ENCODE results near the gene GNG3. TPM values are rescaled to one million over a fixed set of nuclear protein-coding genes. Genes with fewer than 3 reads are reported as not detected.
A peak's percentile ranks its signal among the peaks of the same experiment; 100 is the strongest.
"Not testable (repeated sequence)": the region's sequence is repeated elsewhere in the genome, so short reads cannot be mapped to it uniquely, and the experiment has no call there.

The GNG3 gene
- total and polyA plus RNA-seq, 3 experiments from 2014 or later: 0.36 TPM; not detected in 2

DNA sequence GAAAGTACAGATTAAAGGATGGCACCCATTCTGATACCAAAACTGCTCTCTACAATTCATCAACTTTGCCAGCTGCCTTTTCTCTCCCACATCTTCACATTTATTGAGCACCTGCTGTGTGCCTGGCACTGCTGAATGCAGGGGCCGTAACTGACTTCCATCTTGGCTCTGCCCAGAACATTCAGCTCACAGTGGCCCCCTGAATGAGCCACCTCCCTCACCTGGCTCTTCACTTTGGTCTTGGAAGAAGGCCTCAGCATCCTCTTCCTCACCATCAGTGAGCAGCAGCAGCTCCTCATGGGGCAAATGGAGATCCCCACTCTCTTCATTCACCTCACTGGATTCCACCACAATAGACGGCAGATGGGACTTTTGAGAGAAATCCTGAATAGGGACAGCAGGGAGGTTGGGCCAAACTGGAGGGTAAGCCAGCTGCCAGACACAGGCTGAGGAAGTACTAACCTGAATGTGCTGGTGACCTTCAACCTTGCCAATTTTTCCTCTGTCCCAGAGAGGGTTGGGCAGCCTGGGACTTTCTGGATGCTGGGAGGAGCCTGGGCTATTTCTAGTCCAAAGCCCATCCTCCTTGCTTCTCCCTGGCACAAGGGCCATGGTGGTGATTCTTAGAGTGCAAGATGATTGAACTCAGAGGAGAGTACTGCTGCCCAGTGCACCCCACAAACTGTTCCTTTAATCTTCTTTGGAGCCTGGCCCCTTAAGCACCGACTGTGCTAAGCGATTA, 37.9 kb upstream of the GNG3 start:
- DNase-seq: no peak
- peak overlapping the region; percentile 91 for H3K27ac ChIP-seq (ENCODE audit: low read depth, low read length)
- no peak overlapping the region for H3K4me3 ChIP-seq (ENCODE audit: low read length)
- H3K9me3 ChIP-seq (ENCODE audit: low read length): no peaks in the 10 kb centered on the region
- Mint-ChIP-seq H3K4me1 (peaks cover 41 to 75% (median 54%) of the 10 kb centered on the region in 3 donors), H3K27me3 (peaks cover 0 to 4% of the 10 kb centered on the region in 2 donors), H3K36me3 (peaks cover 0 to 55% (median 2%) of the 10 kb centered on the region in 3 donors), H3K9me3 (no peaks in the 10 kb centered on the region), H3K27ac (peak overlapping the region; percentile 5 to 95 (median 89)), H3K4me3 (peak overlapping the region in 6 of 7 donors; percentile 20 to 100 (median 96))
- no peaks in the 10 kb centered on the region for H3K27me3 ChIP-seq (ENCODE audit: insufficient read depth, low read length, poor library complexity, severe bottlenecking)
- ChIA-PET POLR2A (interaction anchor here (0.6 to 3.0 kb wide), 8 partner anchors 16 to 192 kb away, joined by 3 to 56 read pairs (median 4); partner anchors contain the start of genes GANAB, INTS5 and TUT1), CTCF (interaction anchor here (1.7 to 2.9 kb wide), 2 partner anchors 23 to 25 kb away, joined by 4 to 7 read pairs; partner anchors contain the start of gene GANAB)
- peaks cover 43% of the 10 kb centered on the region for H3K4me1 ChIP-seq (ENCODE audit: insufficient read depth, low read length)
- H3K36me3 ChIP-seq (ENCODE audit: insufficient read depth, low read length): peaks cover 13% of the 10 kb centered on the region

DNA sequence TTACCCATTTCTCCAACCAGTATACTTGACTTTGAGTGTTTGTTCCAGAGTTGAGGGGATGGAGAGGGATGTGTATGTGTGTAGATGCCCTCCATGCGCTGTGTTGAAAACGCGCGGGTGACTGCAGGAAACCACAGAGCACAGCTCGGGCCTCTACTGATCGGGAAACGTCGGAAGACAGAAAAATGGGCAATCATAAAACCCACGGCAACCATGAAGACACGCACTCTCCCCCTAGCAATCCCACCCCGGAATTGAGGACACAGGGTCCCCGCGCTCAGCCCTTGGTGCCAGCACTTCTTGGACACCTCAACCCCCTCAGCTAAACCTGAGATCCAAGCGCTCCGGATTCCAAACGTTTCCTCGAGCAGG, 36.3 kb upstream of the GNG3 start:
- H3K27ac ChIP-seq (ENCODE audit: low read depth, low read length): peak overlapping the region; percentile 91
- Mint-ChIP-seq H3K4me1 (peaks cover 40 to 65% (median 57%) of the 10 kb centered on the region in 3 donors), H3K27ac (peak overlapping the region; percentile 83 to 98 (median 97)), H3K9me3 (no peaks in the 10 kb centered on the region), H3K4me3 (peak overlapping the region; percentile 94 to 100 (median 100)), H3K36me3 (peaks cover 0 to 50% (median 4%) of the 10 kb centered on the region in 3 donors), H3K27me3 (no peaks in the 10 kb centered on the region)
- H3K4me1 ChIP-seq (ENCODE audit: insufficient read depth, low read length): peaks cover 41% of the 10 kb centered on the region
- ChIA-PET CTCF (interaction anchor here (0.9 to 2.9 kb wide), 15 partner anchors 8 to 247 kb away, joined by 3 to 8 read pairs (median 4); partner anchors contain the start of genes B3GAT3, EEF1G, GANAB and HNRNPUL2), POLR2A (interaction anchor here (0.5 to 3.0 kb wide), 17 partner anchors 18 to 210 kb away, joined by 3 to 56 read pairs (median 6); partner anchors contain the start of genes B3GAT3, GNG3, HNRNPUL2 and INTS5)
- H3K36me3 ChIP-seq (ENCODE audit: insufficient read depth, low read length): peaks cover 13% of the 10 kb centered on the region
- DNase-seq: peak in 2 of 5 donors; percentile 23 to 59
- no peaks in the 10 kb centered on the region for H3K27me3 ChIP-seq (ENCODE audit: insufficient read depth, low read length, poor library complexity, severe bottlenecking)
- H3K4me3 ChIP-seq (ENCODE audit: low read length): peak overlapping the region; percentile 82
- no peaks in the 10 kb centered on the region for H3K9me3 ChIP-seq (ENCODE audit: low read length)

DNA sequence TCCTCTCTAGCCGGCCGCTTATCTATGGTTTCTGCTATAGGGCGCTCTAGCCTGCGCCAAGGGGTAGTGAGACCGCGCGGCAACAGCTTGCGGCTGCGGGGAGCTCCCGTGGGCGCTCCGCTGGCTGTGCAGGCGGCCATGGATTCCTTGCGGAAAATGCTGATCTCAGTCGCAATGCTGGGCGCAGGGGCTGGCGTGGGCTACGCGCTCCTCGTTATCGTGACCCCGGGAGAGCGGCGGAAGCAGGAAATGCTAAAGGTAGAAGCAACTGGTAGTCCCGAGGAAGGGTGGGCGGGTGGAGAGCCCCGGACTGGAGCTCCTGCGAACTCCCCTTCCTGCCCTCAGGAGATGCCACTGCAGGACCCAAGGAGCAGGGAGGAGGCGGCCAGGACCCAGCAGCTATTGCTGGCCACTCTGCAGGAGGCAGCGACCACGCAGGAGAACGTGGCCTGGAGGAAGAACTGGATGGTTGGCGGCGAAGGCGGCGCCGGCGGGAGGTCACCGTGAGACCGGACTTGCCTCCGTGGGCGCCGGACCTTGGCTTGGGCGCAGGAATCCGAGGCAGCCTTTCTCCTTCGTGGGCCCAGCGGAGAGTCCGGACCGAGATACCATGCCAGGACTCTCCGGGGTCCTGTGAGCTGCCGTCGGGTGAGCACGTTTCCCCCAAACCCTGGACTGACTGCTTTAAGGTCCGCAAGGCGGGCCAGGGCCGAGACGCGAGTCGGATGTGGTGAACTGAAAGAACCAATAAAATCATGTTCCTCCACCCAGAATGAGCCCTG, 35.7 kb upstream of the GNG3 start, which contains the start of the genes LBHD1 and UQCC3:
LBHD1 (minus strand) TSS at position 660 of the 782 bp plus-strand sequence. CDS start 2,236 bp downstream, outside the sequence.
UQCC3 (plus strand) TSS at position 66 of the 782 bp plus-strand sequence; CDS start at position 139, 73 bp downstream.
- Histone ChIP-seq H3K9me3 (ENCODE audit: low read length) (no peaks in the 10 kb centered on the region), H3K4me3 (ENCODE audit: low read length) (peak within 1 kb of the TSS; percentile 82), H3K27ac (ENCODE audit: low read depth, low read length) (peak within 1 kb of the TSS; percentile 91), H3K4me1 (ENCODE audit: insufficient read depth, low read length) (peaks cover 35% of the 10 kb centered on the region), H3K36me3 (ENCODE audit: insufficient read depth, low read length) (peaks cover 13% of the 10 kb centered on the region), H3K27me3 (ENCODE audit: insufficient read depth, low read length, poor library complexity, severe bottlenecking) (no peaks in the 10 kb centered on the region)
- peak; percentile 56 to 85 (median 79) for DNase-seq
- Mint-ChIP-seq H3K27ac (peak within 1 kb of the TSS; percentile 83 to 98 (median 97)), H3K36me3 (peaks cover 0 to 51% (median 4%) of the 10 kb centered on the region in 3 donors), H3K4me3 (peak within 1 kb of the TSS; percentile 94 to 100 (median 100)), H3K9me3 (no peaks in the 10 kb centered on the region), H3K4me1 (peaks cover 36 to 61% (median 52%) of the 10 kb centered on the region in 3 donors), H3K27me3 (no peaks in the 10 kb centered on the region)
- ChIA-PET POLR2A (interaction anchor here (0.5 to 3.0 kb wide), 21 partner anchors 9 to 1184 kb away, joined by 3 to 56 read pairs (median 4); partner anchors contain the start of genes B3GAT3, GNG3, HNRNPUL2 and INTS5), CTCF (interaction anchor here (0.7 to 2.9 kb wide), 17 partner anchors 9 to 247 kb away, joined by 3 to 8 read pairs (median 4); partner anchors contain the start of genes B3GAT3, EEF1G, GANAB and HNRNPUL2)

DNA sequence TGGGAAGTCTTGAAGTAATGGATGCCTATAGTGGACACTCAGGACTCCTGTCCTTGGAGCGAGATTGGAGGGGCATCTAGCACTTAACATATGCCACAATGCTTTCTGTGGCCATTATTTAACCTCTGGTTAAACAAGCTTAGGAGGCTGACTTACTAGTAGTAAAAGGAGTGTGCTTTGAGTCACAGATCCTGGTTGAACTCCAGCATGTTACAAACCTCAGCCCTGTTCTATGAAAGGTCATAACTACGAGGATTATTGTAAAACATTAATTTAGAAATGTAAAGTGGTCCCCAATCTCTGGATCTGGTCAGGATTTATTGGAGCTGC, 34.3 kb upstream of the GNG3 start:
- Mint-ChIP-seq H3K27me3 (no peaks in the 10 kb centered on the region), H3K4me3 (peak overlapping the region; percentile 94 to 100 (median 100)), H3K4me1 (peaks cover 41 to 62% (median 57%) of the 10 kb centered on the region in 3 donors), H3K9me3 (no peaks in the 10 kb centered on the region), H3K27ac (peak overlapping the region in 7 of 8 donors; percentile 31 to 98 (median 69)), H3K36me3 (peaks cover 0 to 56% (median 4%) of the 10 kb centered on the region in 3 donors)
- Histone ChIP-seq H3K27ac (ENCODE audit: low read depth, low read length) (peak overlapping the region; percentile 38), H3K9me3 (ENCODE audit: low read length) (no peaks in the 10 kb centered on the region), H3K4me3 (ENCODE audit: low read length) (no peak overlapping the region), H3K4me1 (ENCODE audit: insufficient read depth, low read length) (peaks cover 38% of the 10 kb centered on the region), H3K36me3 (ENCODE audit: insufficient read depth, low read length) (peaks cover 9% of the 10 kb centered on the region), H3K27me3 (ENCODE audit: insufficient read depth, low read length, poor library complexity, severe bottlenecking) (no peaks in the 10 kb centered on the region)
- DNase-seq: no peak
- ChIA-PET POLR2A (interaction anchor here (0.5 to 1.8 kb wide), 4 partner anchors 8 to 1631 kb away, joined by 3 to 10 read pairs (median 6); partner anchors contain the start of genes C11orf98 and CSKMT), CTCF (interaction anchor here (1.2 to 2.2 kb wide), 6 partner anchors 16 to 248 kb away, joined by 3 to 7 read pairs (median 4); partner anchors contain the start of genes EML3, LRRN4CL and TUT1)

DNA sequence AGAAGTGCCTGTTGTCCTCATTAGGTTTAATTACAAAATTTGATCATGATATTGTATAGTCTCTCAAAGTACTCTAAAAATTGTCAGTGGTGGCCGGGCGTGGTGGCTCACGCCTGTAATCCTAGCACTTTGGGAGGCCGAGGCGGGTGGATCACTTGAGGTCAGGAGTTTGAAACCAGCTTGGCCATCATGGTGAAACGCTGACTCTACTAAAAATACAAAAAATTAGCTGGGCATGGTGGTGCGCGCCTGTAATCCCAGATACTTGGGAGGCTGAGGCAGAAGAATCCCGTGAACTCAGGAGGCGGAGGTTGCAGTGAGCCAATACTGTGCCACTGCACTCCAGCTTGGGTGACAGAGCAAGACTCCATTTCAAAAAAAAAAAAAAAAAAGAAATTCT, 32.1 kb upstream of the GNG3 start:
- H3K4me3 ChIP-seq (ENCODE audit: low read length); H3K9me3 ChIP-seq (ENCODE audit: low read length); H3K9me3 Mint-ChIP-seq; DNase-seq; H3K27me3 ChIP-seq (ENCODE audit: insufficient read depth, low read length, poor library complexity, severe bottlenecking); POLR2A ChIA-PET; H3K27ac ChIP-seq (ENCODE audit: low read depth, low read length); H3K36me3 ChIP-seq (ENCODE audit: insufficient read depth, low read length); H3K27me3 Mint-ChIP-seq: not testable (repeated sequence)
- CTCF ChIA-PET: interaction anchor here (1.0 to 4.3 kb wide), 5 partner anchors 10 to 84 kb away, joined by 3 to 17 read pairs (median 5); partner anchors contain the start of genes C11orf98, CSKMT, LRRN4CL and TUT1
- H3K4me3 Mint-ChIP-seq: peak overlapping the region in 3 of 7 donors; percentile 2 to 40 (median 36)
- peaks cover 42% of the 10 kb centered on the region for H3K4me1 ChIP-seq (ENCODE audit: insufficient read depth, low read length)
- H3K27ac Mint-ChIP-seq: peak overlapping the region in 3 of 8 donors; percentile 22 to 93 (median 52)
- H3K4me1 Mint-ChIP-seq: peaks cover 40 to 60% (median 59%) of the 10 kb centered on the region in 3 donors
- peaks cover 0 to 61% (median 2%) of the 10 kb centered on the region in 3 donors for H3K36me3 Mint-ChIP-seq

DNA sequence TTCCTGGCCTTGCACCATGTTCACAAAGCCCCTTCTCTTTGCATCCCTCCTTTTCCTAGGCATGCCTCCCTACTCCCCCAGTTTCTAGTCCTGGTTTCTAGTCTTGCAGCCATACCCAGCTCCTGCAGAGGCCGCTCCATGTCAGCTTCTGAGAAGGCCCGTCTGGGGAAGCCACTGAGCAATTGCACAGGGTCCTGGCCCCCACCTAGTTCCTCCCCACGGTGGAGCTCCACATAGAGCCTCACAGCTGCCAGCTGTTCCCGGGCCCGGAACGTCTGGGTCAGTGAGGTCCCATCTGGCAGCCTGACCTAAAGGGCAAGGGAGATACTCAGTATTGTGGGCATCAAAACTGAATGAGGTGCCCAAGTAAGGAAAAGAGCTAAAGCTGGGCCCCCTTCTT, 30.8 kb upstream of the GNG3 start:
- peaks cover 32 to 54% (median 53%) of the 10 kb centered on the region in 3 donors for H3K4me1 Mint-ChIP-seq

DNA sequence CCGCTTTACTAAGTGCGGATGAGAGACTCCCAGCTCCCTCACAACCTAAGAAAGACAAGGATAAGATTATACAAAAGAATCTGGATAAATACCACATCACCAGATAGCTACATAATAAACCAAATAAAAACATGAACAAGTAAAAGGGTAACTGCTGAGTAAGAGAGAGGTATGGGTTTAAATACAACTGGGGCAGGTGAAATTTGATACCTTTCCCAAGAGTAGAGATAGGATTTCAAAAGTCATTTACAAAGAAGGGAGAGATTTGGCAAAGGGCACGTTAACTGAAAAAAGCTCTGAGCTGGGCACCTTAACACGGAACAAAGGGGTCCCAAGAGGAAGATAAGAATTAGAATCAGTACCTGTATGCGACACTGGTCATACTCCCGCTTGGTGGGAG, 30.3 kb upstream of the GNG3 start:
- H3K36me3 Mint-ChIP-seq: peaks cover 0 to 50% (median 2%) of the 10 kb centered on the region in 3 donors
- peaks cover 31 to 51% (median 49%) of the 10 kb centered on the region in 3 donors for H3K4me1 Mint-ChIP-seq
- no peak overlapping the region for H3K4me3 ChIP-seq (ENCODE audit: low read length)
- H3K4me3 Mint-ChIP-seq: peak overlapping the region; percentile 79 to 92 (median 90)
- no peaks in the 10 kb centered on the region for H3K27me3 ChIP-seq (ENCODE audit: insufficient read depth, low read length, poor library complexity, severe bottlenecking)
- H3K27me3 Mint-ChIP-seq: no peaks in the 10 kb centered on the region
- peaks cover 34% of the 10 kb centered on the region for H3K4me1 ChIP-seq (ENCODE audit: insufficient read depth, low read length)
- no peaks in the 10 kb centered on the region for H3K9me3 Mint-ChIP-seq
- H3K36me3 ChIP-seq (ENCODE audit: insufficient read depth, low read length): peaks cover 9% of the 10 kb centered on the region
- H3K9me3 ChIP-seq (ENCODE audit: low read length): no peaks in the 10 kb centered on the region
- H3K27ac Mint-ChIP-seq: peak overlapping the region in 7 of 8 donors; percentile 89 to 98 (median 93)
- ChIA-PET CTCF (interaction anchor here (0.8 to 4.3 kb wide), 7 partner anchors 9 to 252 kb away, joined by 3 to 17 read pairs (median 4); partner anchors contain the start of genes B3GAT3, C11orf98, CSKMT and TUT1), POLR2A (interaction anchor here (2.1 kb wide), 1 partner anchor 12 kb away, joined by 14 read pairs; the partner anchor contains the start of genes C11orf98 and CSKMT)
- DNase-seq: no peak
- H3K27ac ChIP-seq (ENCODE audit: low read depth, low read length): no peak overlapping the region

More for the DNA sequence above, 30.8 kb upstream of the GNG3 start:
- ChIA-PET POLR2A (interaction anchor here (2.1 kb wide), 1 partner anchor 12 kb away, joined by 14 read pairs; the partner anchor contains the start of genes C11orf98 and CSKMT), CTCF (interaction anchor here (0.8 to 4.3 kb wide), 7 partner anchors 9 to 252 kb away, joined by 3 to 17 read pairs (median 4); partner anchors contain the start of genes B3GAT3, C11orf98, CSKMT and TUT1)
- peaks cover 0 to 55% (median 2%) of the 10 kb centered on the region in 3 donors for H3K36me3 Mint-ChIP-seq
- Histone ChIP-seq H3K4me3 (ENCODE audit: low read length) (no peak overlapping the region), H3K4me1 (ENCODE audit: insufficient read depth, low read length) (peaks cover 34% of the 10 kb centered on the region), H3K27me3 (ENCODE audit: insufficient read depth, low read length, poor library complexity, severe bottlenecking) (no peaks in the 10 kb centered on the region), H3K27ac (ENCODE audit: low read depth, low read length) (no peak overlapping the region), H3K36me3 (ENCODE audit: insufficient read depth, low read length) (peaks cover 9% of the 10 kb centered on the region), H3K9me3 (ENCODE audit: low read length) (no peaks in the 10 kb centered on the region)
- no peak for DNase-seq
- peak overlapping the region in 6 of 7 donors; percentile 79 to 92 (median 88) for H3K4me3 Mint-ChIP-seq
- no peaks in the 10 kb centered on the region for H3K9me3 Mint-ChIP-seq
- H3K27ac Mint-ChIP-seq: peak overlapping the region in 6 of 8 donors; percentile 89 to 98 (median 95)
- no peaks in the 10 kb centered on the region for H3K27me3 Mint-ChIP-seq

Measured in CD8-positive, alpha-beta memory T cell (primary cell).